ENCODE results near the gene TUBB.
"Not testable (repeated sequence)": the region's sequence is repeated elsewhere in the genome, so short reads cannot be mapped to it uniquely, and the experiment has no call there.

Gene TUBB

GRCh38 chr6:30741789-30742315 lies 21.7 kb downstream of the TUBB start:
- no peak for DNase-seq

- peak; percentile 78 for DNase-seq
Measured at GRCh38 chr6:30742316-30743098, 22.4 kb downstream of the TUBB start, which contains the start of gene FLOT1. TSS of gene FLOT1 (minus strand) at chr6:30742687. CDS start at chr6:30742189, 498 bp downstream.

GRCh38 chr6:30743099-30744053 lies 23.2 kb downstream of the TUBB start:
- DNase-seq: no peak

- no peak for DNase-seq
Measured at GRCh38 chr6:30744054-30744805, 24.1 kb downstream of the TUBB start, which contains the start of gene IER3. TSS of gene IER3 (minus strand) at chr6:30744547. CDS start at chr6:30744518, 29 bp downstream.

GRCh38 chr6:30747300-30747687 lies 27.1 kb downstream of the TUBB start:
- DNase-seq: no peak

GRCh38 chr6:30747902-30748769 lies 28.0 kb downstream of the TUBB start:
- no peak for DNase-seq

- DNase-seq: no peak
Measured at GRCh38 chr6:30748851-30749540, 28.8 kb downstream of the TUBB start.

GRCh38 chr6:30749554-30750378 lies 29.6 kb downstream of the TUBB start:
- DNase-seq: no peak

GRCh38 chr6:30750379-30750668 lies 30.2 kb downstream of the TUBB start:
- no peak for DNase-seq

- DNase-seq: no peak
Measured at GRCh38 chr6:30752157-30752927, 32.2 kb downstream of the TUBB start.

- DNase-seq: no peak
Measured at GRCh38 chr6:30754631-30755030, 34.5 kb downstream of the TUBB start.

- not testable (repeated sequence) for DNase-seq
Measured at GRCh38 chr6:30756405-30757003, 36.4 kb downstream of the TUBB start.

- no peak for DNase-seq
Measured at GRCh38 chr6:30757261-30757904, 37.2 kb downstream of the TUBB start.

- DNase-seq: no peak
Measured at GRCh38 chr6:30759575-30760239, 39.6 kb downstream of the TUBB start.

GRCh38 chr6:30760549-30760948 lies 40.4 kb downstream of the TUBB start:
- no peak for DNase-seq

GRCh38 chr6:30761791-30762429 lies 41.8 kb downstream of the TUBB start:
- no peak for DNase-seq

GRCh38 chr6:30763155-30763617 lies 43.0 kb downstream of the TUBB start:
- no peak for DNase-seq

Data from NCI-H2227 treated with DMSO at 0.1 percent for 48 hours (cell line).